DOHH2 (cell line): ENCODE data around the gene GFI1B.

ENCODE experiments used
- CTCF ChIP-seq: fragments of 200-600 bp; sonication (generic); IDR thresholded peaks from one replicate; pipeline ENCODE4 v1.5.1; 2014; ENCODE audit warnings: antibody characterized with exemption, mild to moderate bottlenecking, low read depth, low read length; ENCODE audit not compliant: poor library complexity, severe bottlenecking
- EZH2phosphoT487 ChIP-seq: fragments of 200-600 bp; sonication (generic); IDR thresholded peaks from 2 replicates; pipeline ENCODE4 v1.6.1; 2017; ENCODE audit warnings: borderline replicate concordance, mild to moderate bottlenecking, antibody characterized with exemption, low read length, moderate library complexity, mixed read lengths

GRCh38 chr9:132948482-132949050 is 29.9 kb upstream of the GFI1B start:
- no peak for TF ChIP-seq CTCF
- no peak for TF ChIP-seq EZH2phosphoT487
